ENCODE data around the gene LECT2. TPM values are rescaled to one million over a fixed set of nuclear protein-coding genes. Genes with fewer than 3 reads are reported as not detected.

LECT2 gene
- total and polyA plus RNA-seq, 10 of the 15 experiments (the other 5 are each of a cell fraction or from before 2014, with no cell fraction given) = not detected

DNA sequence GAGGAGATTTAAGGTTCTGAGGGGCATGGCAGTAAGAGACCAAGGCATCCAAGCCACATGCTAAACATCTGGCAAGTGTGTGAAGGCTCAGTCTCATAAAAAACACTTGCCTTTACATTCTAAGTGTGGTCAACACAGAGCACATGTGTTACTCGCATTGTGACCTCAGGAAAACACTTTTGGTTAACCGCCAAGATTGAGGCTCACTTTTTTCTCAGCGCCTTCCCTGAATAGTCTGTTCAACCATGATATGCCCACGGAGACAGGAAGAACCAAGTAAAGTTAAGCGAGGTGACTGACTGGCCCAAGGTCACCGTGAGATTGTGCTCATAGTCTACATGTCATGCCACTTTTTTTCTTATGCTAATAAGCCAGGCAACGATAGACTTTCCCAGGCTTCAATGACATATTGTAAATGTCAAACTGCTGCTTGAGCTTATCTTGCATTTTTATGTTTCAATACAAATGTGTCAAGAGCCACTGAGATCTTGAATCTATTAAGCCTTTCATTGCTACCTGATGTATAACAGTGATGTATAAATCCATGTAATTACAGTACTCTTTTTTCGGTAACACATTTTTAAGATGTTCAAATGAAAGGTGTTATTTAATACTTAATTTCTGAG is 38.0 kb downstream of the LECT2 start:
- ChIA-PET RAD21 (ENCODE audit: unreplicated experiment) (no interaction called here), SMC1A (ENCODE audit: uncharacterized antibody, unreplicated experiment) (no interaction called here), CTCF (no interaction called here), POLR2A (no interaction called here)
- H2AFZ ChIP-seq (ENCODE audit: control insufficient read depth, low read depth, low read length) = no peak overlapping the region
- WGBS (ENCODE audit: insufficient coverage, insufficient replicate concordance, low lambda C conversion rate, missing lambda C conversion rate) = 35% methylated on average over 8 of the region's 8 CpGs
- no peaks in the 10 kb centered on the region for H3K9me3 ChIP-seq (replicated peaks; ENCODE audit: control insufficient read depth, insufficient read depth, low read length)
- H3K36me3 ChIP-seq (ENCODE audit: control insufficient read depth in 2 of 2, insufficient read depth in 2 of 2, low read length in 1 of 2) = no peaks in the 10 kb centered on the region
- H3K79me2 ChIP-seq (ENCODE audit: control insufficient read depth, insufficient read depth, low read length) = no peaks in the 10 kb centered on the region
- intact Hi-C loops (cut with micrococcal nuclease; ENCODE audit: unreplicated experiment) = no loop called here
- no peak overlapping the region for H3K9ac ChIP-seq (ENCODE audit: control insufficient read depth, insufficient read depth, low read length)
- no peak for TF ChIP-seq ZNF274 (IDR thresholded peaks at IDR 0.05; ENCODE audit: insufficient read depth, insufficient read length)
- no peak for TF ChIP-seq EZH2 (IDR thresholded peaks at IDR 0.05; ENCODE audit: borderline replicate concordance, control insufficient read depth, low read depth, low read length)
- TF ChIP-seq RAD51 (IDR thresholded peaks at IDR 0.05) = no peak
- no peak for TF ChIP-seq TCF12 (IDR thresholded peaks at IDR 0.05; ENCODE audit: low read depth, low read length)
- TF ChIP-seq, protein P1, sequence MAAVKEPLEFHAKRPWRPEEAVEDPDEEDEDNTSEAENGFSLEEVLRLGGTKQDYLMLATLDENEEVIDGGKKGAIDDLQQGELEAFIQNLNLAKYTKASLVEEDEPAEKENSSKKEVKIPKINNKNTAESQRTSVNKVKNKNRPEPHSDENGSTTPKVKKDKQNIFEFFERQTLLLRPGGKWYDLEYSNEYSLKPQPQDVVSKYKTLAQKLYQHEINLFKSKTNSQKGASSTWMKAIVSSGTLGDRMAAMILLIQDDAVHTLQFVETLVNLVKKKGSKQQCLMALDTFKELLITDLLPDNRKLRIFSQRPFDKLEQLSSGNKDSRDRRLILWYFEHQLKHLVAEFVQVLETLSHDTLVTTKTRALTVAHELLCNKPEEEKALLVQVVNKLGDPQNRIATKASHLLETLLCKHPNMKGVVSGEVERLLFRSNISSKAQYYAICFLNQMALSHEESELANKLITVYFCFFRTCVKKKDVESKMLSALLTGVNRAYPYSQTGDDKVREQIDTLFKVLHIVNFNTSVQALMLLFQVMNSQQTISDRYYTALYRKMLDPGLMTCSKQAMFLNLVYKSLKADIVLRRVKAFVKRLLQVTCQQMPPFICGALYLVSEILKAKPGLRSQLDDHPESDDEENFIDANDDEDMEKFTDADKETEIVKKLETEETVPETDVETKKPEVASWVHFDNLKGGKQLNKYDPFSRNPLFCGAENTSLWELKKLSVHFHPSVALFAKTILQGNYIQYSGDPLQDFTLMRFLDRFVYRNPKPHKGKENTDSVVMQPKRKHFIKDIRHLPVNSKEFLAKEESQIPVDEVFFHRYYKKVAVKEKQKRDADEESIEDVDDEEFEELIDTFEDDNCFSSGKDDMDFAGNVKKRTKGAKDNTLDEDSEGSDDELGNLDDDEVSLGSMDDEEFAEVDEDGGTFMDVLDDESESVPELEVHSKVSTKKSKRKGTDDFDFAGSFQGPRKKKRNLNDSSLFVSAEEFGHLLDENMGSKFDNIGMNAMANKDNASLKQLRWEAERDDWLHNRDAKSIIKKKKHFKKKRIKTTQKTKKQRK (IDR thresholded peaks at IDR 0.05; ENCODE audit: low read depth, low read length) = no peak
- no peak for TF ChIP-seq MYB (IDR thresholded peaks at IDR 0.05; ENCODE audit: borderline replicate concordance, low read depth, low read length)
- TF ChIP-seq POLR2AphosphoS5 (IDR thresholded peaks at IDR 0.05; ENCODE audit: low read length) = no peak
- TF ChIP-seq, protein P2, sequence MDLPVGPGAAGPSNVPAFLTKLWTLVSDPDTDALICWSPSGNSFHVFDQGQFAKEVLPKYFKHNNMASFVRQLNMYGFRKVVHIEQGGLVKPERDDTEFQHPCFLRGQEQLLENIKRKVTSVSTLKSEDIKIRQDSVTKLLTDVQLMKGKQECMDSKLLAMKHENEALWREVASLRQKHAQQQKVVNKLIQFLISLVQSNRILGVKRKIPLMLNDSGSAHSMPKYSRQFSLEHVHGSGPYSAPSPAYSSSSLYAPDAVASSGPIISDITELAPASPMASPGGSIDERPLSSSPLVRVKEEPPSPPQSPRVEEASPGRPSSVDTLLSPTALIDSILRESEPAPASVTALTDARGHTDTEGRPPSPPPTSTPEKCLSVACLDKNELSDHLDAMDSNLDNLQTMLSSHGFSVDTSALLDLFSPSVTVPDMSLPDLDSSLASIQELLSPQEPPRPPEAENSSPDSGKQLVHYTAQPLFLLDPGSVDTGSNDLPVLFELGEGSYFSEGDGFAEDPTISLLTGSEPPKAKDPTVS (IDR thresholded peaks at IDR 0.05; ENCODE audit: low read depth, low read length) = no peak
- no peak for TF ChIP-seq CBX5 (IDR thresholded peaks at IDR 0.05; ENCODE audit: low read depth)
- TF ChIP-seq SIN3A (IDR thresholded peaks at IDR 0.05; ENCODE audit: low read depth, low read length) = no peak
- TF ChIP-seq KAT2A (conservative IDR thresholded peaks at IDR 0.05; ENCODE audit: control insufficient read depth, low read depth, low read length) = no peak
- TF ChIP-seq RUNX3 (IDR thresholded peaks at IDR 0.05; ENCODE audit: low read length) = no peak
- no peak for TF ChIP-seq POU2F2 (IDR thresholded peaks at IDR 0.05; ENCODE audit: borderline replicate concordance, low read depth, low read length)
- no TSS peak for BruUV-seq (replicated peaks)
- H3K4me2 ChIP-seq (ENCODE audit: control insufficient read depth, insufficient read depth) = no peak overlapping the region
- H3K27ac ChIP-seq (ENCODE audit: control insufficient read depth, insufficient read depth) = no peak overlapping the region
- no peak overlapping the region for H3K4me3 ChIP-seq
- H3K27me3 ChIP-seq (replicated peaks in 1 of 2; ENCODE audit: control insufficient read depth in 2 of 2, insufficient read depth in 2 of 2, low read length in 1 of 2) = peaks cover 0 to 2% of the 10 kb centered on the region in 2 experiments; a peak in 2 of 4 replicates
- FAIRE-seq = no peak
- no peaks in the 10 kb centered on the region for H3K4me1 ChIP-seq (ENCODE audit: control insufficient read depth, insufficient read depth, low read length)
- in situ Hi-C loops (cut with MboI) = no loop called here
- H4K20me1 ChIP-seq (ENCODE audit: control insufficient read depth, insufficient read depth) = no peaks in the 10 kb centered on the region
- DNase-seq (ENCODE audit: low read depth, low spot score) = no peak
- ATAC-seq = no peak
